Skeletal muscle satellite cell (primary cell): ENCODE results near the gene ENC1.

ENCODE experiments used
- H3K27me3 ChIP-seq: 2 replicates; pipeline ENCODE4 v1.7.0; 2013; ENCODE audit warnings: low read length; ENCODE audit not compliant: control insufficient read depth, insufficient read depth
- H3K36me3 ChIP-seq: 2 replicates; pipeline ENCODE4 v1.7.0; 2013; ENCODE audit warnings: mild to moderate bottlenecking, control low read depth, low read length; ENCODE audit not compliant: insufficient read depth
- H3K4me1 ChIP-seq: 2 replicates; pipeline ENCODE4 v1.7.0; 2013; ENCODE audit warnings: low read length; ENCODE audit not compliant: control insufficient read depth, insufficient read depth
- H3K4me2 ChIP-seq: 2 replicates; pipeline ENCODE4 v1.7.0; 2013; ENCODE audit warnings: mild to moderate bottlenecking, low read length
- H3K4me3 ChIP-seq: 2 replicates; pipeline ENCODE4 v1.7.0; 2013; ENCODE audit warnings: low read length
- H3K9ac ChIP-seq: 2 replicates; pipeline ENCODE4 v1.7.0; 2013; ENCODE audit warnings: mild to moderate bottlenecking, low read depth, low read length, moderate library complexity
- H3K9me3 ChIP-seq: replicated peaks from 2 replicates; pipeline ENCODE4 v1.7.0; 2013; ENCODE audit warnings: mild to moderate bottlenecking, control low read depth, low read length

The ENC1 gene

DNA sequence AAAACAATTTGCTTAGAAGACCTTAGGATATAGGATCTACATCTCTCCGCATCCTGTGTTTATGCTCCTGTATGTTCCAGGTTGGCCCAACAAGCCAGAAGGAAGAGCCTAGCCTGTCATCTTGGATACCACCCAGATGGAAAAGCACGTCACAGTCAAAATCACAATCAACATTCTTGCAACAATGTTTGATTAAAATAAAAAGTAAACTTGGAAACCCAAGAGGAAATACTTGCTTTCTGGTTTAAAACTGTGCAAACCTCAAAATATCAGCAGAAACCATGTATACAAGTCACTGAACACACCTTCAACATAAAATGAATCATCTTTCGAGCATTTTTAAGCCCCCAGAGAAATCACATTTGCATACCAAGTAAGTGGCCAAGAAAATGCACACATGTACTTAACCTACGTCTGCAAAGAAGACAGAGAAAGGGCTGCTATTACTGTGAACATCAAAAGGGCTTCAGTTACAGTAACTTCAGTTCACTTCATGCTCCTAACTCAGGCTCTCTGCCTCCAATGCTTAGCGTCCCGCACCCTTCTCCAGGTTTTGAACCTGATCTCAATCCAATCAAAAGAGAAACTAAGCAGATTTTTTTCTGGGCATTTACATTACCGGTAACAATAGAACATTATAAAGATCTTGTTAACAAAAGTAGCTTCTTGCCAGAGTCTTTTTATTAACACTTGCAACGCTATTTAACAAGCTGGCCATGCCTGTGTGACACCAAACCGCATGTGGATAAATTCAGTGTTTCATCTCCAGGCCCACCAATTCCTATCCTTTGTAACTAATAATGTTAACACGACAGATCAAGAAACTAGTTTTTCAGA, 1.3 kb downstream of the ENC1 start:
- Histone ChIP-seq H3K4me2 (peak overlapping the region; percentile 86), H3K27me3 (no peaks in the 10 kb centered on the region), H3K36me3 (peaks cover 18% of the 10 kb centered on the region), H3K4me1 (peaks cover 46% of the 10 kb centered on the region), H3K9me3 (no peaks in the 10 kb centered on the region), H3K9ac (peak overlapping the region; percentile 90), H3K4me3 (peak overlapping the region; percentile 90)

DNA sequence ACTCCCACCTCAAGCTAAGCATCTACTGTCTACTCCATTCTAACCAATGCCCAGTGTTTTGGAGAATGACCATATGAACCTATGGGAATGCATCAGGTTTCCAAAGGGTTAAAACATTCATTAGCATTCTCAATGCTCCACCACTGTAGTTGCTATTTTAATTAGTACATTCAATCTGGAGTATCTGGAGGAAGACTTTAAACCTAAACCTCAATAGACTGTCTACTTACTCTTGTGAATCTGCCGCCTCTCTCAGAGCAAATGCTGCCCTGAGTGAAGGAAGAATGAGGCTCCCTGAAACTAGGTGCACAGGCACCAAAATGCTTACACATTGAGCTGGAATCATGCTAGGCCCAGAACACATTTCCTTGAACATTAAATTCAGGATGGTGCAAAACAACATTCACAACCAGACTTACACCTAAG, 2.0 kb downstream of the ENC1 start:
- H3K4me3 ChIP-seq, result peak overlapping the region; percentile 90
- no peaks in the 10 kb centered on the region for H3K27me3 ChIP-seq
- peaks cover 44% of the 10 kb centered on the region for H3K4me1 ChIP-seq
- peaks cover 22% of the 10 kb centered on the region for H3K36me3 ChIP-seq
- H3K4me2 ChIP-seq, result peak overlapping the region; percentile 86
- no peaks in the 10 kb centered on the region for H3K9me3 ChIP-seq
- peak overlapping the region; percentile 90 for H3K9ac ChIP-seq

DNA sequence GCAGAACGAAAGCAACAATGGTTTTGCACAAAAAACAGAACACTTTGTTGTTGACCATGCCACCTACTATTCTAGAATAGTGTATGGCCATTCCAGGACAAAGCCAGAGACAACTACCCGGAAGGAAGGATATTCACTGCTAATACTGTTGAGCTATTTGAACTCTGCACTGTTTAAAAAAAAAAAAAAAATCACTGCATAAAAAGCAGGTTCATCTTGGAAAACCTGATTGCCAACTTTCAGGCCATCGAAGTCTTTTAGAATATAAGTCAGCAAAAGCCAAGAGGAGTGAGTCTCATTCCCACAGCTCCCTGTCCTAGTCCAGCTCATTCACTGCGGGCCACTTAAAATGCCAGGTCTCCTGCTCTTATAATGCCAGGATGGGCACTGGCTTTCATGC, 4.0 kb downstream of the ENC1 start:
- Histone ChIP-seq H3K4me2 (no peak overlapping the region), H3K27me3 (no peaks in the 10 kb centered on the region), H3K9ac (no peak overlapping the region), H3K36me3 (peaks cover 28% of the 10 kb centered on the region), H3K4me1 (peaks cover 46% of the 10 kb centered on the region), H3K9me3 (no peaks in the 10 kb centered on the region), H3K4me3 (no peak overlapping the region)

DNA sequence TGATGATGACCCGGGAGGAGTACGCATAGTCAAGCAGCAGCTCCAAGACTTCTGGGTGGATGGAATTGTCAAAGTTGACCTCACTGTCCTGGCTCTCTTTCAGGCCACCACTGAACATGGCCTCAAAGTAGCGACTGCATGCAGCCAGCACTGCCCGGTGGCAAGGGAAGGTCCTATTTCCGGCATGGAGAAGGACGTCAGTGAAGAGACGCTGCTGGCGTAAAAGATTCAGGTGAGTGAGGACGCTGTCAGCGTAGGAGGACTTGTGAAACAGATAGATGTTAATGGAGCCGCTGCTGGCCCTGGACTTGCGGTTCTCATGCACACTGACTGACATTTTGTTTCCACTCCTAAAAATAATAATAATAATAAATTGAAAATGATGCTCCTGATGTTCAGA, 4.4 kb downstream of the ENC1 start:
- peaks cover 46% of the 10 kb centered on the region for H3K4me1 ChIP-seq
- no peaks in the 10 kb centered on the region for H3K27me3 ChIP-seq
- no peak overlapping the region for H3K4me3 ChIP-seq
- no peak overlapping the region for H3K4me2 ChIP-seq
- H3K9ac ChIP-seq, result no peak overlapping the region
- H3K36me3 ChIP-seq, result peaks cover 28% of the 10 kb centered on the region
- no peaks in the 10 kb centered on the region for H3K9me3 ChIP-seq

- Histone ChIP-seq H3K4me1 (peaks cover 55% of the 10 kb centered on the region), H3K4me3 (no peak overlapping the region), H3K27me3 (no peaks in the 10 kb centered on the region), H3K9me3 (no peaks in the 10 kb centered on the region), H3K9ac (no peak overlapping the region), H3K36me3 (peaks cover 29% of the 10 kb centered on the region), H3K4me2 (no peak overlapping the region)
Observed at GRCh38 chr5:74634611-74635286, 5.8 kb downstream of the ENC1 start.

GRCh38 chr5:74633695-74634094, 6.8 kb downstream of the ENC1 start:
- Histone ChIP-seq H3K9ac (no peak overlapping the region), H3K36me3 (peaks cover 39% of the 10 kb centered on the region), H3K27me3 (no peaks in the 10 kb centered on the region), H3K4me1 (peaks cover 52% of the 10 kb centered on the region), H3K4me2 (no peak overlapping the region), H3K9me3 (no peaks in the 10 kb centered on the region), H3K4me3 (no peak overlapping the region)

DNA sequence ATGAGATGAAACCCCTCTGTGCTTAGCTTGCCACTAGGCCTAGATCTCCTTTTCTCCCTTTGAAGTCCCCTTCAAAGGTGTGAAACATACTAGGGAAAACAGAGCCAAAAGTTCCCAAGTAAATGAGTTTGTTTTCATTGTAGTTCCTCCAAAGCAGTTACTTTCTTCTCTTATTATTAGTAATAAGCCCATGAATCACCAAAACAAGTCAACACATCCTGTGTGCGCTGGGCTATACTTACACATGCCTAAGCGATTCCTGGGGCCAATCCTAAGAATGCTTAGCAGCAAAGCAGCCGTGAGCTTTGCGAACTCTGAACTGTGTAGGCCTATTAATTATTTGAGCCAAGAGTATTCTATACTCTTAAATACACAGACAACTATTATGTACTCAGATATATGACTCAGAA, 7.6 kb downstream of the ENC1 start:
- no peak overlapping the region for H3K9ac ChIP-seq

GRCh38 chr5:74631081-74631953, 9.2 kb downstream of the ENC1 start:
- Histone ChIP-seq H3K4me3 (peak overlapping the region; percentile 7), H3K9ac (peak overlapping the region; percentile 6), H3K4me1 (peaks cover 39% of the 10 kb centered on the region), H3K9me3 (no peaks in the 10 kb centered on the region), H3K36me3 (peaks cover 51% of the 10 kb centered on the region), H3K27me3 (no peaks in the 10 kb centered on the region), H3K4me2 (peak overlapping the region; percentile 63)

More for the DNA sequence above, 7.6 kb downstream of the ENC1 start:
- Histone ChIP-seq H3K4me2 (peak overlapping the region; percentile 15), H3K27me3 (no peaks in the 10 kb centered on the region), H3K36me3 (peaks cover 47% of the 10 kb centered on the region), H3K4me3 (no peak overlapping the region), H3K4me1 (peaks cover 47% of the 10 kb centered on the region), H3K9me3 (no peaks in the 10 kb centered on the region)

DNA sequence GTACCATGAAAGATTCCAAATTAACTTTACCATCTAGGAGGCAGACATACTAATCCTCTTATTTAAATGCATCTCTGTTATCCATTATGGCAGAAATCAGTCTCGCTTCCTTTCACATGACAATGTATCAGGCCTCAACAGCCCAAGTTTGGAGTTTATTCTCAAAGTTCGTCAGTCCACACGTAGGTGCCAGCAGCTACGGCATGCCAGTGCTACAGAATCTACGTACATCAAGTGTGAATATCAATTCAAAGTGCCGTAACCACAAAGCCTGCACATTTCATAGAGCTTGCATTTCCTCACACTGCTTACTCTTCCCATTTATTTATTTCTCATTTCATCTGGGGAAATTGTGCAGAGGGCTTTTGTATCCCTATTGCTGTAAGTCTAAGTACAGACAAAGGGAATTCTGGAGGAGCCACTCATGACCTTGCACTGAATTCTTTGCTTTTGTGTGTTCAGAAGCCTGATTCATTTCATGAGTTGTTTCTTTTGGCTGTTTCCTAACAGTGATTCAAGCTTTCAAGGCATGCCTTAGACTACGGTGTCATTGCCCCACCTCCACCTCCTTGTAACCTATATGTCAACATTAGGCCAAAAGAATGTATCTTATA, 10.0 kb downstream of the ENC1 start:
- Histone ChIP-seq H3K9me3 (no peaks in the 10 kb centered on the region), H3K27me3 (no peaks in the 10 kb centered on the region), H3K9ac (no peak overlapping the region), H3K4me3 (peak overlapping the region; percentile 20), H3K36me3 (peaks cover 46% of the 10 kb centered on the region), H3K4me1 (peaks cover 39% of the 10 kb centered on the region), H3K4me2 (peak overlapping the region; percentile 68)

GRCh38 chr5:74629326-74629725, 11.2 kb downstream of the ENC1 start:
- H3K4me1 ChIP-seq, result peaks cover 39% of the 10 kb centered on the region

DNA sequence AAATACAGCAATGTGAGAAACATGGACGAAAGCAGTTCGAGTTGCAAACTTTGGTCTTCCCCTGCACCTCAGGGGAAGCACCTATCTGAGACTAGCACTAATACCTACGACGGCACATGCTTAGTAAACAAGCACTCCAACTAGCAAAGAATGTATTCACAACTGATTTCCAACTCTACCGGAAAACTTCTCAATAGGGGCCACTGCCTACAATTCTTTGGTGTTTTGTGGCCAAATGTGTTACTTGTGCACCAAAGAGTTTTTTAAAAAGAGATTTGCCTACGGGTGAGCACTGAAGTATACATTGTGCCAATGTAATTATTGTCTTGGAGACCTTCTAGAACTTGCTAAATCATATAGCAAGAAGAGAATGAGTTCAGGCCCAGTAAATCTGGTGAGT, 12.2 kb downstream of the ENC1 start:
- Histone ChIP-seq H3K9ac (no peak overlapping the region), H3K9me3 (no peaks in the 10 kb centered on the region), H3K4me2 (no peak overlapping the region), H3K27me3 (no peaks in the 10 kb centered on the region), H3K36me3 (peaks cover 27% of the 10 kb centered on the region), H3K4me1 (peaks cover 34% of the 10 kb centered on the region), H3K4me3 (no peak overlapping the region)

More at GRCh38 chr5:74629326-74629725, 11.2 kb downstream of the ENC1 start:
- Histone ChIP-seq H3K36me3 (peaks cover 33% of the 10 kb centered on the region), H3K4me3 (no peak overlapping the region), H3K9me3 (no peaks in the 10 kb centered on the region), H3K9ac (no peak overlapping the region), H3K27me3 (no peaks in the 10 kb centered on the region), H3K4me2 (no peak overlapping the region)
